ENCODE measurements around the gene DIP2B.

DNA sequence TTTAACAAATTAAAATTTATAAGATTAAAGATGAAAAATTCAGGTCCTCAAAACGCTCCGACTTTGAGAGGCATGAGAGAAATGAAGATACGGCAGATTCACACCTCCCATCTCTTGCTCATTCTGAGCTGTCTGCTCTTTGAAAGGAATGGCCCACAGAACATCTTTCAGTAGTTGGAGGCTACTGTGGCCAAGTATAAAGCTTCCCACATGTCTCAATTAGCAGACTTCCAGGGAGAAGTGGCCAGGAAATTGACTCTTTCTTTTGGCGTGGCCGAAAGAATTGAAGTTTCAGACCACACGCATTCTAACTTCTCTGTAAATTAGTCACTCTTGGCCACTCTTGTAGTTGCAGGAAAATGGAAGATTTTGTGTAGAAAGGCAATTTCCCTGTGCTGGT lies 129.2 kb downstream of the DIP2B start:
- no peak for TF ChIP-seq POLR2A (IDR thresholded peaks at IDR 0.05; ENCODE audit: extremely low read depth, insufficient read length)
- TF ChIP-seq, protein P1, sequence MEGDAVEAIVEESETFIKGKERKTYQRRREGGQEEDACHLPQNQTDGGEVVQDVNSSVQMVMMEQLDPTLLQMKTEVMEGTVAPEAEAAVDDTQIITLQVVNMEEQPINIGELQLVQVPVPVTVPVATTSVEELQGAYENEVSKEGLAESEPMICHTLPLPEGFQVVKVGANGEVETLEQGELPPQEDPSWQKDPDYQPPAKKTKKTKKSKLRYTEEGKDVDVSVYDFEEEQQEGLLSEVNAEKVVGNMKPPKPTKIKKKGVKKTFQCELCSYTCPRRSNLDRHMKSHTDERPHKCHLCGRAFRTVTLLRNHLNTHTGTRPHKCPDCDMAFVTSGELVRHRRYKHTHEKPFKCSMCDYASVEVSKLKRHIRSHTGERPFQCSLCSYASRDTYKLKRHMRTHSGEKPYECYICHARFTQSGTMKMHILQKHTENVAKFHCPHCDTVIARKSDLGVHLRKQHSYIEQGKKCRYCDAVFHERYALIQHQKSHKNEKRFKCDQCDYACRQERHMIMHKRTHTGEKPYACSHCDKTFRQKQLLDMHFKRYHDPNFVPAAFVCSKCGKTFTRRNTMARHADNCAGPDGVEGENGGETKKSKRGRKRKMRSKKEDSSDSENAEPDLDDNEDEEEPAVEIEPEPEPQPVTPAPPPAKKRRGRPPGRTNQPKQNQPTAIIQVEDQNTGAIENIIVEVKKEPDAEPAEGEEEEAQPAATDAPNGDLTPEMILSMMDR (IDR thresholded peaks at IDR 0.05; ENCODE audit: low read depth, low read length) = no peak

All from NB4 (cell line).